K562 (cell line): Measurements from ENCODE around the gene UBAP1L. TPM values are rescaled to one million over a fixed set of nuclear protein-coding genes. Genes with fewer than 3 reads are reported as not detected.

ENCODE experiments used
- ATAC-seq: fragments of 200-7000 bp; cut with Tn5 transposase; 3 replicates; pipeline ENCODE4 v1.9.1; 2020; ENCODE audit warnings: moderate library complexity
- BruUV-seq: library from RNA; stranded (reverse); fragments of 400-500 nt; replicated peaks from 2 replicates; lab custom pipeline; 2021; lab: Mats Ljungman, UMichigan
- CTCF ChIA-PET: fragments of 300-600 bp; formaldehyde crosslinking; extraction: SDS; loops from one replicate; lab custom pipeline; 2021; ENCODE audit warnings: low intra/inter-chr PET ratio; lab: Yijun Ruan, JAX
- POLR2A ChIA-PET: fragments of 300-600, 350-650 bp; sonication (Branson Sonifier 250); formaldehyde crosslinking; extraction: SDS; loops from one replicate; lab custom pipeline; 2021; ENCODE audit warnings: antibody characterized with exemption, inconsistent platforms; lab: Yijun Ruan, JAX
- DNase-seq, 4 experiments: peaks; one replicate each; pipeline versions ENCODE4 v3.0.0 to v3.0.0-alpha.2; 2011 to 2018; ENCODE audit warnings: low spot score in 3 of 4, mixed read lengths in 3 of 4; ENCODE audit errors: extremely low read depth in 1 of 4
- FAIRE-seq: peaks from 2 replicates; lab custom pipeline; 2011; peaks lifted over from hg19 to GRCh38; lab: Jason Lieb, UNC
- H2AFZ ChIP-seq: 2 replicates; pipeline ENCODE4 v1.6.0; 2011; ENCODE audit warnings: low read depth, low read length, control low read depth, inconsistent platforms
- H3K27ac ChIP-seq: fragments of 200-600 bp; 3 replicates; pipeline ENCODE4 v1.8.0; 2011; ENCODE audit warnings: low read depth, mild to moderate bottlenecking, control low read depth, inconsistent platforms, low read length, moderate library complexity, mixed read lengths; ENCODE audit errors: extremely low read depth
- H3K27me3 ChIP-seq, 2 experiments: fragments of 300-600 bp in 1 of 2; 2 replicates in 1 of 2; 3 replicates in 1 of 2; pipeline versions ENCODE4 v1.6.0 to v1.8.0; 2011; ENCODE audit warnings: inconsistent platforms in 2 of 2, low read length in 2 of 2, mild to moderate bottlenecking in 1 of 2, mixed read lengths in 1 of 2, moderate library complexity in 1 of 2; ENCODE audit not compliant: control insufficient read depth in 2 of 2, insufficient read depth in 2 of 2
- H3K36me3 ChIP-seq: fragments of 300-600 bp; 3 replicates; pipeline ENCODE4 v1.8.0; 2011; ENCODE audit warnings: mild to moderate bottlenecking, low read length, inconsistent platforms; ENCODE audit not compliant: control insufficient read depth, insufficient read depth
- H3K4me1 ChIP-seq, 2 experiments: fragments of 200-600 bp in 1 of 2; replicated peaks in 1 of 2; 2 replicates in 1 of 2; 3 replicates in 1 of 2; pipeline versions ENCODE4 v1.5.1 to v1.8.0; 2011; ENCODE audit warnings: inconsistent platforms in 2 of 2, low read length in 2 of 2, mild to moderate bottlenecking in 1 of 2, mixed read lengths in 1 of 2, moderate library complexity in 1 of 2; ENCODE audit not compliant: control insufficient read depth in 2 of 2, insufficient read depth in 2 of 2
- H3K4me2 ChIP-seq: 2 replicates; pipeline ENCODE4 v1.6.1; 2011; ENCODE audit warnings: low read length, control low read depth, inconsistent platforms, mixed read lengths; ENCODE audit not compliant: insufficient read depth
- H3K4me3 ChIP-seq: fragments of 200-600 bp; sonication (generic), shearing (Covaris generic); 2 replicates; pipeline ENCODE4 v1.5.1; 2016; ENCODE audit warnings: control low read depth, inconsistent platforms
- H3K79me2 ChIP-seq: fragments of 200-600 bp; 3 replicates; pipeline ENCODE4 v1.8.0; 2011; ENCODE audit warnings: low read length, inconsistent platforms; ENCODE audit not compliant: control insufficient read depth, insufficient read depth
- H3K9ac ChIP-seq, 2 experiments: 2 replicates each; pipeline versions ENCODE4 v1.6.0 to v1.6.1; 2011; ENCODE audit warnings: low read depth in 2 of 2, low read length in 2 of 2, control low read depth in 1 of 2, inconsistent platforms in 1 of 2, mild to moderate bottlenecking in 1 of 2, mixed read lengths in 1 of 2; ENCODE audit not compliant: insufficient read depth in 1 of 2
- H3K9me1 ChIP-seq: one replicate; pipeline ENCODE4 v1.6.0; 2011; ENCODE audit warnings: inconsistent platforms, mild to moderate bottlenecking, low read length, moderate library complexity; ENCODE audit not compliant: control insufficient read depth, insufficient read depth
- H3K9me3 ChIP-seq: replicated peaks from 2 replicates; pipeline ENCODE4 v1.5.1; 2011; ENCODE audit warnings: low read depth, low read length, inconsistent platforms; ENCODE audit not compliant: control insufficient read depth, insufficient read depth
- H4K20me1 ChIP-seq: replicated peaks from 2 replicates; pipeline ENCODE4 v1.6.1; 2011; ENCODE audit warnings: low read length, inconsistent platforms, mixed read lengths; ENCODE audit not compliant: control insufficient read depth, insufficient read depth
- CSDE1 ChIP-seq, 2 experiments: fragments of 450-650 bp; IDR thresholded peaks; 2 replicates each; pipeline ENCODE4 v1.6.1; 2016; ENCODE audit warnings: mild to moderate bottlenecking in 1 of 2
- EHMT2 ChIP-seq: fragments of 450-650 bp; IDR thresholded peaks from 2 replicates; pipeline ENCODE4 v1.6.1; 2018; ENCODE audit warnings: antibody characterized with exemption
- HSF4 ChIP-seq: fragments of 250-450 bp; sonication (Bioruptor Pico); IDR thresholded peaks from 2 replicates; pipeline ENCODE4 v2.1.2; 2022; ENCODE audit warnings: mild to moderate bottlenecking, moderate library complexity, borderline replicate concordance
- KLF10 ChIP-seq: fragments of 250-450 bp; sonication (Bioruptor Pico); IDR thresholded peaks from 2 replicates; pipeline ENCODE4 v1.6.1; 2021; ENCODE audit warnings: matching md5 sums
- KLF6 ChIP-seq: fragments of 250-450 bp; sonication (Bioruptor Pico); IDR thresholded peaks from 2 replicates; pipeline ENCODE4 v1.4.0; 2020; ENCODE audit warnings: mild to moderate bottlenecking, moderate library complexity, borderline replicate concordance
- MEF2A ChIP-seq: IDR thresholded peaks from 2 replicates; pipeline ENCODE4 v1.6.1; 2011; ENCODE audit warnings: low read depth, mild to moderate bottlenecking, low read length, moderate library complexity; ENCODE audit not compliant: control insufficient read depth
- NRF1 ChIP-seq, 2 experiments: fragments of 450-650 bp; IDR thresholded peaks in 1 of 2; conservative IDR thresholded peaks in 1 of 2; 2 replicates each; pipeline ENCODE4 v1.6.1; 2014; ENCODE audit warnings: mild to moderate bottlenecking in 2 of 2
- SAFB2 ChIP-seq: fragments of 200-400 bp; formaldehyde crosslinking; IDR thresholded peaks from 2 replicates; pipeline ENCODE4 v1.6.1; 2018; ENCODE audit warnings: borderline replicate concordance, low read length, low read depth, moderate library complexity; ENCODE audit not compliant: severe bottlenecking
- SNRNP70 ChIP-seq: fragments of 200-400 bp; formaldehyde crosslinking; optimal IDR thresholded peaks from 2 replicates; pipeline ENCODE3; 2017; ENCODE audit warnings: low read depth, low read length
- WHSC1 ChIP-seq: IDR thresholded peaks from one replicate; pipeline ENCODE4 v1.6.1; 2012; ENCODE audit warnings: low read length, control low read depth, inconsistent platforms
- YY1 ChIP-seq, 3 experiments: IDR thresholded peaks; 2 replicates each; pipeline ENCODE4 v1.6.1; 2011; ENCODE audit warnings: low read length in 2 of 3, mild to moderate bottlenecking in 2 of 3, moderate library complexity in 2 of 3, borderline replicate concordance in 1 of 3, control low read depth in 1 of 3, low read depth in 1 of 3; ENCODE audit not compliant: insufficient read depth in 3 of 3, insufficient replicate concordance in 2 of 3, control insufficient read depth in 1 of 3, insufficient read length in 1 of 3; ENCODE audit errors: extremely low read depth in 1 of 3
- ZC3H4 ChIP-seq: sonication (generic); formaldehyde crosslinking; IDR thresholded peaks from 2 replicates; pipeline ENCODE4 v1.9.0; 2021; ENCODE audit warnings: missing genetic modification reagents, borderline replicate concordance
- ZNF347 ChIP-seq: fragments of 450-650 bp; formaldehyde crosslinking; IDR thresholded peaks from 2 replicates; pipeline ENCODE4 v1.4.0; 2020; ENCODE audit warnings: low read depth, mild to moderate bottlenecking, moderate library complexity
- WGBS: fragments of 100-300 bp; shearing (Covaris generic); methylation state at CpG from one replicate; pipeline ENCODE4 v1.1.6; 2016; ENCODE audit warnings: low coverage, mixed read lengths; ENCODE audit not compliant: insufficient coverage; ENCODE audit errors: missing lambda C conversion rate; 5-methylcytosine and 5-hydroxymethylcytosine counted together
- in situ Hi-C: fragments of 300-500 bp; cut with MboI; formaldehyde crosslinking; loops from 4 replicates; pipeline ENCODE4 v1.15.0; 2018; ENCODE audit warnings: inconsistent platforms, mixed read lengths
- intact Hi-C: fragments of 100-400 bp; cut with micrococcal nuclease; formaldehyde crosslinking; loops from 2 replicates; pipeline ENCODE4 v1.14.2; 2022
- polyA plus RNA-seq, 8 experiments: library from polyadenylated mRNA; depleted of rRNA in 4 of 8; stranded (reverse) in 5 of 8; unstranded in 3 of 8; fragments of >200 nt; fragmentation: Nextera tagmentation in 2 of 8; fragmentation: Illumina TruSeq in 1 of 8; extraction: Ambion mirVana in 2 of 8; extraction: Trizol in 1 of 8; gene quantifications; 2 replicates each; pipeline versions ENCODE4 v1.2.1 to v1.2.3, GENCODE V29; 2011 to 2014; ENCODE audit warnings: inconsistent platforms in 1 of 8, missing spikeins in 1 of 8
- total RNA-seq, 7 experiments: library from RNA; depleted of rRNA in 6 of 7; stranded (reverse); fragments of >200 nt in 6 of 7; fragmentation: Illumina TruSeq in 2 of 7; extraction: Trizol in 2 of 7; gene quantifications; 2 replicates each; pipeline versions ENCODE4 v1.2.1 to v1.2.3, GENCODE V29; 2011 to 2021; ENCODE audit warnings: low replicate concordance in 1 of 7
- TF ChIP-seq, protein P1 (sequence below): fragments of 250-450 bp; sonication (Bioruptor Pico); IDR thresholded peaks from 2 replicates; pipeline ENCODE4 v1.5.0; 2021

UBAP1L gene
- total and polyA plus RNA-seq, 9 of the 15 experiments (the other 6 are each of a cell fraction or from before 2014, with no cell fraction given), result 0.16 to 0.71 (median 0.41) TPM; not detected in 2

DNA sequence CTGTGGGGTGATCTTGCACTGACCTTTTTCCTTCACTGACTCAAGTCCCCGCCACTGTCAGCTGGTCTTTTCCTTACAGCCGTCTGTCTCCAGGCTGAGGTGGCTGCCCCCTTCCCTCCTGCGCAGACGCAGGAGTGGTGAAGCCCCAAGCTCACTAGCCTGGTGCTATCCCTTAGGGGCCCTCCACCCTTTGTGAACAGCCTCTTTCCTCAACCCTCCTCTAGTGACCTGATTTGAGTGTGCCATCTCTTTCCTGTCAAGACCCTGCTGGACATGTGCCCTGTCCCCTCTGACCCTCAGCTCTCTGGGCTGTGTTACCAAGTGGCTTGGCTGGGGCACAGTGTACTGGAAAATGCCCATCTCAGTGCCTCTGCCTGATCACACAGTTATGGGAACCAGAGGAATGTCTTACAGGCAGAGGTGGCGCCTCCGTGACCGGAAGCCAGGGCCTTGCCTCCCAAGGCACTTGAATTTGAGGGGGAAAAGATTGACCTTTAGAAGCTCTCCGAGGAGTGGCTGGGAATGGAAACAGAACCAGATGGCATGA lies 29.7 kb downstream of the UBAP1L start:
- CTCF ChIA-PET, result interaction anchor here (3.3 kb wide), 1 partner anchor 52 kb away, joined by 17 read pairs; no protein-coding TSS in a partner anchor

DNA sequence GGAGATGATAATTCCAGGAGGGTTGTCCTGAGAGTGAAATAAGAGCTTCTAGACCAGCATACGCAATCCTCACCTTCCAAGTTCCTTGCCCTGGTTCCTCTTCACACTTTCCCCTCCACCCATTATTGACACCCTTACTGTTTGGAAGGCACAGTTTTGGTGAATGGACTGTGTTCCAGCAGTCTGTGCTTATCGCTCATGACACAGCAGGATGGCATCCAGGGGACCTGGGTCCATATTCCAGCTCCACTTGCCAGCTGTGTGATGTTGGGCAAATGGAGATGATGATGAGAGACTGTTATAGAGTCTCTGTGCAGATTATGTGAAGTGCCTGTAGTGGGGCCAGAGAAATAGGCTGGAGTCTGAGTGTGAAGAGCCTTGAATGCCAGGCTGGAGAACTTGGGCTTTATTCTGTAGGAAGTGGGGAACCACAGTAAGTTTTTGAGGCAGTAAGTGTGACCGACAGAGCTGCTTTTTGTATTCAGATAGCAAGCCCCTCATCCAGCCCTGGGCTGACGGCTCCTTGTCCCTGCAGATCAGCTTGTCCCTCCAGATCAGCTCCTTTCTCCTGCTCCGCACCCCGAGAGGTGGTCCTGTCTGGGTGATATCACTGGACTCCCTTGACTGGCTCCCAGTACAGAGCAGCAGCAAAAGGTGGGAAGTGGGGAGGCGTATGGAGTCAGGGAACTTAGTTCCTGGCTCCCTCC lies 30.3 kb downstream of the UBAP1L start:
- Histone ChIP-seq H3K36me3 (no peaks in the 10 kb centered on the region), H3K27ac (no peak overlapping the region), H3K9me3 (no peaks in the 10 kb centered on the region), H3K4me1 (peaks cover 0 to 4% of the 10 kb centered on the region in 2 experiments; a peak in 1 of 5 replicates), H3K4me2 (no peak overlapping the region), H4K20me1 (peaks cover 8% of the 10 kb centered on the region), H3K9ac (no peak overlapping the region), H3K79me2 (no peaks in the 10 kb centered on the region), H3K27me3 (peaks cover 28 to 56% of the 10 kb centered on the region in 2 experiments), H2AFZ (no peak overlapping the region), H3K9me1 (no peaks in the 10 kb centered on the region), H3K4me3 (no peak overlapping the region)
- no peak for ATAC-seq
- WGBS, result 1% methylated on average over 7 of the region's 7 CpGs
- intact Hi-C loops, result loop anchor here (5.0 kb wide), 1 partner anchor 52 kb away; no protein-coding TSS in a partner anchor
- no peak for DNase-seq
- POLR2A ChIA-PET, result interaction anchor here (0.6 to 1.3 kb wide), 4 partner anchors 19 to 1626 kb away, joined by 3 to 5 read pairs (median 3); partner anchors contain the start of genes CLPX and RNU5B-1
- no TSS peak for BruUV-seq
- CTCF ChIA-PET, result interaction anchor here (1.7 to 3.3 kb wide), 2 partner anchors 51 to 353 kb away, joined by 6 to 17 read pairs; no protein-coding TSS in a partner anchor
- no peak for FAIRE-seq
- in situ Hi-C loops, result no loop called here
- TF ChIP-seq YY1 (IDR thresholded peaks at IDR 0.05; ENCODE audit: borderline replicate concordance in 1 of 3, control insufficient read depth in 1 of 3, extremely low read depth in 1 of 3, insufficient read depth in 3 of 3, insufficient read length in 1 of 3, insufficient replicate concordance in 2 of 3, low read depth in 1 of 3, low read length in 2 of 3), result no peak
- TF ChIP-seq WHSC1, result no peak
- TF ChIP-seq MEF2A, result no peak
- TF ChIP-seq ZNF347 (CRISPR knock-in tag), result no peak
- no peak for TF ChIP-seq ZC3H4 (CRISPR knock-in tag)
- TF ChIP-seq, protein P1, sequence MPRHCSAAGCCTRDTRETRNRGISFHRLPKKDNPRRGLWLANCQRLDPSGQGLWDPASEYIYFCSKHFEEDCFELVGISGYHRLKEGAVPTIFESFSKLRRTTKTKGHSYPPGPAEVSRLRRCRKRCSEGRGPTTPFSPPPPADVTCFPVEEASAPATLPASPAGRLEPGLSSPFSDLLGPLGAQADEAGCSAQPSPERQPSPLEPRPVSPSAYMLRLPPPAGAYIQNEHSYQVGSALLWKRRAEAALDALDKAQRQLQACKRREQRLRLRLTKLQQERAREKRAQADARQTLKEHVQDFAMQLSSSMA (CRISPR knock-in tag), result no peak
- no peak for TF ChIP-seq HSF4 (CRISPR knock-in tag)
- TF ChIP-seq CSDE1 (IDR thresholded peaks at IDR 0.05), result no peak
- no peak for TF ChIP-seq SAFB2
- TF ChIP-seq SNRNP70, result no peak
- TF ChIP-seq KLF10 (CRISPR knock-in tag), result no peak
- no peak for TF ChIP-seq KLF6 (CRISPR knock-in tag)

More for the DNA sequence above, 29.7 kb downstream of the UBAP1L start:
- intact Hi-C loops, result loop anchor here (5.0 kb wide), 1 partner anchor 53 kb away; no protein-coding TSS in a partner anchor
- Histone ChIP-seq H3K9me1 (no peaks in the 10 kb centered on the region), H3K27me3 (peaks cover 28 to 54% of the 10 kb centered on the region in 2 experiments), H3K36me3 (no peaks in the 10 kb centered on the region), H4K20me1 (peaks cover 8% of the 10 kb centered on the region), H2AFZ (no peak overlapping the region), H3K4me3 (no peak overlapping the region), H3K27ac (no peak overlapping the region), H3K9ac (no peak overlapping the region), H3K4me2 (no peak overlapping the region), H3K79me2 (no peaks in the 10 kb centered on the region), H3K4me1 (peaks cover 0 to 4% of the 10 kb centered on the region in 2 experiments; a peak in 1 of 5 replicates), H3K9me3 (no peaks in the 10 kb centered on the region)
- TF ChIP-seq EHMT2 (no peak), NRF1 (conservative IDR thresholded peaks at IDR 0.05 in 1 of 2, IDR thresholded peaks at IDR 0.05 in 1 of 2) (peak; percentile 66 to 70)
- ATAC-seq (no peak), DNase-seq (no peak), FAIRE-seq (no peak)
- POLR2A ChIA-PET, result interaction anchor here (0.6 to 1.3 kb wide), 4 partner anchors 18 to 1625 kb away, joined by 3 to 5 read pairs (median 3); partner anchors contain the start of genes CLPX and RNU5B-1
- no TSS peak for BruUV-seq
- 8% methylated on average over 8 of the region's 8 CpGs for WGBS
- in situ Hi-C loops, result no loop called here
